ENCODE results near the gene GLRX.
"Not testable (repeated sequence)": the region's sequence is repeated elsewhere in the genome, so short reads cannot be mapped to it uniquely, and the experiment has no call there.

The GLRX gene

GRCh38 chr5:95852567-95852966, 30.0 kb upstream of the GLRX start:
- no peak for DNase-seq (ENCODE audit: low read depth)

DNA sequence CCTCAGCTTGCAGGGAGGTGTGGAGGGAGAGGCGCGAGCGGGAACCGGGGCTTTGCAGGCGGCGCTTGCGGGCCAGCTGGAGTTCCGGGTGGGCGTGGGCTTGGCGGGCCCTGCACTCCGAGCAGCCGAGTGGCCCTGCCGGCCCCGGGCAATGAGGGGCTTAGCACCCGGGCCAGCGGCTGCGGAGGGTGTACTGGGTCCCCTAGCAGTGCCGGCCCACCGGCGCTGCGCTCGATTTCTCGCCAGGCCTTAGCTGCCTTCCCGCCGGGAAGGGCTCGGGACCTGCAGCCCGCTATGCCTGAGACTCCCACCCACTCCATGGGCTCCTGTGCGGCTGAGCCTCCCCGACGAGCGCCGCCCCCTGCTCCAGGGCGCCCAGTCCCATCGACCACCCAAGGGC, 28.6 kb upstream of the GLRX start:
- DNase-seq (ENCODE audit: low read depth): not testable (repeated sequence)

GRCh38 chr5:95850391-95850894, 27.9 kb upstream of the GLRX start:
- DNase-seq (ENCODE audit: low read depth): no peak

DNA sequence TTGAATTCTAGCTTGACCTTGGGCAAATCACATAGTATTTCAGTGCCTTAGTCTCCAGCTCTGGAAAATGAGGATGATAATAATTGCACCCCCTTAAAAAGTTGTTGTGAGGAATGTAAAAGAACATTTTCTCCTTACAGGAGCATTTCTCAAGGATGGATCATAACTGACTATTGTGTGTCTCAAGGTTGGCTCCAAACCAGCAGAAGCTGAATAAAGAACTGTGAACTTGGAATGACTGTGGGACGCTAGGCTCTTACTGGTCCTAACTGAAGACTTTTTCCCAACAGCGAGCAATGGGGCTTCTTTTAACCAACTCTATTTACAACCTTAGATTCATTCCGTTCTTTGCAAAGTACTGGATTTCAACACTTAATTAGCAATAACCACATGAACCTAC, 26.2 kb upstream of the GLRX start:
- DNase-seq (ENCODE audit: low read depth): no peak

- DNase-seq (ENCODE audit: low read depth): no peak
Measured at GRCh38 chr5:95847261-95847592, 24.7 kb upstream of the GLRX start.

DNA sequence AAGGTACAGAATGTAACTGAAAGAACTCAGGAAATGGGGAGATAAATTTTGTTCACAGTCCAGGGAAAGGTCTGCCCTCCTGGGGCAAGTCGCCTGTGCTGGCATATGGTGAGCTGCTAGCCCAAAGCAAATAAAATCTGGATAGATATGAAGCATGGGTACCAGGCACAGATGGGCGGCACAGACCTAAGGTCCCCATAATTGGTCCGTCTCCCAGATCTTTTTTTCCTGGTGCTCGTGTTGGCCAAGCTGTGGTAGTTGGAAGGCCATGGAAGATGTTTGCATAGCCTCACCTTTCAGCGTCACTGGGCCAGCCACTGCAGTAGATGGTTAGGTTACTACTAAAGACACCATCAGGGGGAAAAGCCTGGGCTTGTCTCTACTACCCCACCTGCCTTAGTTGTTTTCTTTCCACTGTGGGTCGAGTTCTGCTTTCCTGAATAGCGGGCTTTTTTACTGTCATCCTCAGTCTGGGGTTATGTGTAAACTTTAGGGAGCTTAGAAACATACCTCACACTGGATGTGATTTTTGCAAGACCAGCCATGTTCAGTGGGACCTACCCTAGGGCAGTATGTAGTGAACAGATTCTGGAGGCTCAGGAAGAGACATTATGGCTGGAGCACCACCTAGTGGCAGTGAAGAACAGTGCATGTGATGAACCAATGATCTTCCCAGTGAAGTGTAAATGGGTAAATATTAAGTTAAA, 24.2 kb upstream of the GLRX start:
- no peak for DNase-seq (ENCODE audit: low read depth)

DNA sequence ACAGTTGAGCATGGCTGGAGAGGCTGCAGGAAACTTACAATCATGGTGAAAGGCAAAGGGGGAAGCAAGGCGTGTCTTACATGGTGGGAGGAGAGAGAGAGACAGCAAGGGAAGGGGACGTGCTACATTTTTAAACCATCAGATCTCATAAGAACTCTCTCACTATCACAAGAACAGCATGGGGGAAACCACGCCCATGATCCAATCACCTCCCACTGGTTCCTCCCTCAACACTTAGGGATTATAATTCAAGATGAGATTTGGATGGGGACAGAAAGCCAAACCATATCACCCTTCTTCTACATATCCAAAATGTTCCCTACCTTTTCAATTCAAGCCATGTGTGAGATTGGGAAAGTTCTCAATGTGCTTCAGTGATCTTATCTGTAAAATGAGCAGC, 22.9 kb upstream of the GLRX start:
- DNase-seq (ENCODE audit: low read depth): no peak

- no peak for DNase-seq (ENCODE audit: low read depth)
Measured at GRCh38 chr5:95843733-95844223, 21.3 kb upstream of the GLRX start.

GRCh38 chr5:95842854-95843544, 20.5 kb upstream of the GLRX start:
- no peak for DNase-seq (ENCODE audit: low read depth)

DNA sequence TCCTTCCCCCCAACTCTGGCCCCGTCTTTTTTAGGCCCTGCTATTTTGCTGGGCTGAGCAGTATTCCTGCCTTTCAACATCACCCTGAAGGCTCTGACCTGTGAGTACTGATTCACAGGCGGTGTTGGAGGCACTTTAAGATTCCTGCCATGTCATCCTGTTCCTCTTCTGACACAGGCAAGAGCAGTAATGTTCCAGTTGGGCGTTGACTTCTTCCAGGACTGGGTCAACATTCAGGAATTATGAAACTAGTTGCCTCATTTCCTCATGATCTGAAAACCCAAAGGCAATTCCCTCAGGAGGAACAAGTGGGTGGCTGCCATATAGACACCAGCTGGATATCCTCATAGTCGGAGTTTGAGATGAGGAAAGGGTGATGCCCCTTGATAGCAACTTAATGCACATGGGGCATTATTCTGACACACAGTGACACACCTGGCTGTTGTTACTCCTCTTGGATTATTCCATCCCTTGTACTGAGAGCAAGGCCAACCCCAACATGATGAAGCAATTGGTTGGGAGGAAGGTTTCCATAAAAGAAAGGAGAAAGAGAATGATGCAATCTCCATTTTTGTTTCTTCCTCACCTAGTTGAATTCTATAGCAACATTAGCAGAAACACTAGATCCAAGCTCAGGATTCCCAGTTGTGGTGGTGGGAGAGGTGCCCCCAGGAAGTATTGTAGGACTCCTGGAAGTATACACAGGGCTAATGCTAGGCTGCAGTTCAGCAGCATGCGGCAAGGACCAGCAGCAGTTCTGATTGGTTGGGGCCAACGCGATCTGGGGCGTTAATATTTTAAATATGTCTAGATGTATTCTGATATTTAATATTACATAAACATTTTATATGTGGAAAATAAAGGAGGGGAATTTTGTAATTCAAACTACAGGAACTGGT, 19.6 kb upstream of the GLRX start:
- DNase-seq (ENCODE audit: low read depth): no peak

GRCh38 chr5:95840956-95841705, 18.6 kb upstream of the GLRX start:
- no peak for DNase-seq (ENCODE audit: low read depth)

DNA sequence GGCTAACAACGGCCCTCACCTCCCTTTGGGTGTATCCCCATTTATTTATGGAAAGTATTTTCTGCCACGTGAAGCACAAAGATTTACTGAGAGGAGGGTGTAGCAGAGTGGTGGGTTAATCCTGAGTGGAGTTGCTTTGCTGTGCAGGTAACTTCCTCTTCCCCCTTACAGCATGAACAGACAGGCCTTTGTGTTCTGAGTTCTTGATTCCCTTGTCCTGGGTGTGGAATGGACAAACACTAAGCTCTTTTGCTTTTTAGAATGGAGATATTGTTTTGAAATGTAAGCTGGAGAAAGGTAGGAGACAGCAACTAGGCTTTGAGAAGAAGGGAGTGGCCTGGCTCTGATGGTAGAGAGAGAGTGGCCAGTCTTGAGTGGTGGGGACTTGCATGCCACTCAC, 17.1 kb upstream of the GLRX start:
- no peak for DNase-seq (ENCODE audit: low read depth)

DNA sequence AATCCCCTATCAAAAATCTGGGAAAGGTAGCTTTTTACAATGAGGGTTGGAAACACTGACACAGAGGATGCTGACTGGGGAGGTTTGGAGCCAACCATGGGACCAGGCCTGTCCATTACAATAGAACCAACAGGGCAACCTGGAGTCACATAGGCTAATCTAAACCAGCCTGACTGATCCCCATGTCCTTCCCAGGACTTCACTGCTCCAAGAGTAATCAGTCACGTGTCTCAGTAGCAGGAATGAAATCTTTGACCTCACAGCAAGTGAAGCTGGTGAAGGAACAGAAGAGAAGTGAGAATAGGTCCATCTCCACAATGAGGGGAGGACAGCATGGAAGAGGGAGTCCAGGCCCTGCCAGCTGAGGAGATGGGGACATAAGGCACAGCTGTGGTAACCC, 16.0 kb upstream of the GLRX start:
- no peak for DNase-seq (ENCODE audit: low read depth)

GRCh38 chr5:95838001-95838520, 15.5 kb upstream of the GLRX start:
- DNase-seq (ENCODE audit: low read depth): no peak

DNA sequence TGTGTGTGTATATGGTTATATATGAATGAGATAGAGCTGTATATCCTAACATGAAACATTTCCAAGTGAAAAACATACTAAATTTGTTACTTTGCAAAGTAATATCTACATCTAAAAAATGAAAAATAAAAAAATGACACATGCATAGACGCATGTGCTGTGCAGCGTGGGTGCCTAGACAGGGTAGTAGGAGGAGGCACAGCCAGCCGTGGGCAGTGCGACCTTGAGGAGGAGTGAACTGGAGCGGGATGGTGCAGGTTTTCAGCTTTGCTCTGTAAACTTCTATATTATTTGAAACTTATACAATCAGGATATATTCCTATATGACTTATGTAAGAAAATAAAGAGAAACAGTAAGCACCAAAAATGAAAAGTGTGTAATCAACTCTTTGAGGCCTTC, 15.0 kb upstream of the GLRX start:
- DNase-seq (ENCODE audit: low read depth): no peak

- DNase-seq (ENCODE audit: low read depth): not testable (repeated sequence)
Measured at GRCh38 chr5:95836971-95837370, 14.4 kb upstream of the GLRX start.

GRCh38 chr5:95836544-95836943, 14.0 kb upstream of the GLRX start:
- DNase-seq (ENCODE audit: low read depth): no peak

DNA sequence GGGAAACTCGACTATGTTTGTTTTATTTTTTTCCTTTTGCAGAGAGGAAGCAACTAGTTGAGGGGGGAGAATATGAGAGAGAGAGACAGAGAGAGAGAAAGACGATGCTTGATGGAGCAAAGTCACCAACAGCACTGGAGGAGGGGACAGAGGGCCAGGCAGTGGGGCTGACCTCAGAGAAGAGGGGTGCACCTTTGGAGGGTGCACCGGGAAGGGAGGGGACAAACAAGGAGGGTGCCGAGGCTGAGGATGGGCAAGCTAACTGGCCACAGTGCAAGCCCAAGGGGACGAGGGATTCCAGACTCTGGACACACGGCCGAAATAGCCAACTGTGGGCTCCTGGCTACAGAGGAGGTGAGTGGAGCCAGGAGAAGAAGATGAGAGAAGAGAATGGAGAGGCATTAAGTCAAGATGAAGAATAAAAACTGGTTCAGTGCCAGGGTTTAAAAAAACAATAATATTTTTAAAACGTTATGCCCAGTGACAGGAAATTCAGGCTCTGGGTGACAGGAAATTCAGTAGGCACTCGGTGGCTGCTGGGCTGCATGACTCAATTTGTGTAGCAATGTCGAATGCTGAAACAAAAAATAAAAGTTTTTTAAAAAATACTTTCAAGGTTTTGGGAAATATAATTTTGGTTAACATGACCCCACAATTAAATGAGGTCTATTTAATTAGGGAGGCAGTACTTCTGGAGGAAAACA, 13.3 kb upstream of the GLRX start:
- no peak for DNase-seq (ENCODE audit: low read depth)

DNA sequence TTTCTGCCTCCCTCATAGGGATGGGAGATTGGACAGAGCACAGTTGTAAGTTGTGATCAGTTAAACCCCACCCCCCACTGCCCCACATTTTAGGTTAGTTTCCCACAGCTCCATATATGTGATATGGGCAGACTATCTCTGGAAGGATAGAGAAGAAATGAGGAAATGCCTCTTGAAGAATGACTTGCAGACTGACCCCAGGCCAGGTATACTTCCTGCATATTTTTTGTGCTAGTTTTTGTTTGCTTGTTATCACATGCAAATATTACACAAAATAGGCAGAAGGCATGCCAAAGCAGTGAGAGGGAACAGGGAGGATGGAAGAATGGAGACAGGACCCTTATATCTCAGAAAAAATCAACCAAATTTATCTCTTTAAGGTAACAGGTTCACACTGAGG, 10.1 kb upstream of the GLRX start:
- DNase-seq (ENCODE audit: low read depth): no peak

GRCh38 chr5:95830226-95830625, 7.7 kb upstream of the GLRX start:
- no peak for DNase-seq (ENCODE audit: low read depth)

GRCh38 chr5:95827892-95828246, 5.3 kb upstream of the GLRX start:
- DNase-seq (ENCODE audit: low read depth): no peak

Measured in stimulated activated CD8-positive, alpha-beta memory T cell treated with anti-CD3 and anti-CD28 coated beads, Interleukin-15, amount 100 ng/mL, for 24 hours (primary cell).